Glomerular visceral epithelial cell (primary cell): ENCODE measurements around the gene TRAPPC1.

Experiments used
- DNase-seq: peaks from one replicate; pipeline ENCODE4 v3.0.0-alpha.2; 2016; ENCODE audit errors: extremely low spot score

Gene TRAPPC1

DNA sequence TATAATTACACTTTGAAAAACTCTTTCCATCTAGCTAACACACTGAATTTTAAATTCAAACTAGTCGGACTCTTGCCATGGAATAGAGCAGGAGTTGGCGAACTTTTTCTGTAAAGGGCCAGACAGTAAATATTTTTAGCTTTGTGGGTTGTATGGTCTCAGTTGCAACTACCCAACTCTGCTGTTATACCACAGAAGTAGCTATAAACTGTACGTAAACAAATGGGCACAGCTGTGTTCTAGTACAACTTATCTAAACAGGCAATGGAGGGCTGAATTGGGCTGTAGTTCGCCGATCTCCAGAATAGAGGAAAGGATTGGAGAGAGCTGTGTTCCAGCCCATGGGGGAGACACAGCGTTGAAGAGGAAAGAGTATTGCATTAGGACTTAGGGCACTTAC is 9.0 kb upstream of the TRAPPC1 start:
- no peak for DNase-seq

DNA sequence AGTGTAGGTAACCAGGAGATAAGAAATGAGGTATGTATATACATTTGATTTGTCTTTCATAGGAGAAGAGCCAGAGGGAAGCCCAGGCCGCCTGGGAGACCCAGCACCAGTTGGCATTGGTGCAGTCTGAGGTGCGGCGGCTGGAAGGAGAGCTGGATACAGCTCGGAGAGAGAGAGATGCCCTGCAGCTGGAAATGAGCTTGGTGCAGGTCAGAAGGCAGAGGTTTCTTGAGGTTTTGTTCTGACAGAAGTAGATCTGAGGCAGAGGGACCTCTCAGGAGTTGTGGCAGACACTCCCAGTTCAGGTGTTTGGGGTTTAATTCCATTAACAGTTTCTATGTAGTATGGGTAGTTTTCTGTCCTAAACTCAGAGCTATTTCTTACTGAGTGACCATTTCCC is 8.3 kb upstream of the TRAPPC1 start:
- no peak for DNase-seq

DNA sequence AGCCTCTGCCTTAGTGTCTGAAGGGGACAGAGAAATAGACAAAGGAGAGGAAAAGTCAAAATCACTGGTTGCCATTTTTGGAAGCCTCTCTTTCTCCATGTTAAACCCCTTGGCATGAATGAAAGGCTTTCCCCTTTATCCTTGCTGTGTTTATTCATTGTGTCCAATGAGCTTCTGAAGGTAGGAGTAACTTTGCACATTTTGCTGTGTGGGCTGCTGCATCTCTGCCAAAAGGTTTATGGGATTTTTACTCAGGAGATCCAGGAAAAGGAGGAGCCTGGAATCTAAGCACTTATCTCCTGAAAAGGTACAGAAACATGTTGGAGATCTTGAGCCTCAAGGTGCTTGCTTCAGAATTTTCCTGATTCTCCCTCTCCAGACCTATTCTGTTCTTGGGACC is 4.1 kb upstream of the TRAPPC1 start:
- no peak for DNase-seq

DNA sequence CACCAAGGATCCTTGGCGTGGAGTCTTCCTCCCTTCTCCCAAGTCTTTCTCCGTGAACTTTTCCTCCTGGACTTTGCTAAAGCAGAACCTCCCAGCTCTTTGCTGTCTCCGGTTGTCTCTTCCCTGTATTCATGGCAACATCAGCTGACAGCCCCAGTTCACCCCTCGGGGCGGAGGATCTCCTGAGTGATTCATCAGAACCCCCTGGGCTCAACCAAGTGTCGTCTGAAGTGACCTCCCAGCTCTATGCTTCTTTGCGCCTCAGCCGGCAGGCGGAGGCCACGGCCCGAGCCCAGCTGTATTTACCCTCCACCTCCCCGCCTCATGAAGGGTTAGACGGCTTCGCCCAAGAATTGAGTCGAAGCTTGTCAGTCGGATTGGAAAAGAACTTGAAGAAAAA is 1.2 kb upstream of the TRAPPC1 start:
- peak; percentile 77 for DNase-seq

DNA sequence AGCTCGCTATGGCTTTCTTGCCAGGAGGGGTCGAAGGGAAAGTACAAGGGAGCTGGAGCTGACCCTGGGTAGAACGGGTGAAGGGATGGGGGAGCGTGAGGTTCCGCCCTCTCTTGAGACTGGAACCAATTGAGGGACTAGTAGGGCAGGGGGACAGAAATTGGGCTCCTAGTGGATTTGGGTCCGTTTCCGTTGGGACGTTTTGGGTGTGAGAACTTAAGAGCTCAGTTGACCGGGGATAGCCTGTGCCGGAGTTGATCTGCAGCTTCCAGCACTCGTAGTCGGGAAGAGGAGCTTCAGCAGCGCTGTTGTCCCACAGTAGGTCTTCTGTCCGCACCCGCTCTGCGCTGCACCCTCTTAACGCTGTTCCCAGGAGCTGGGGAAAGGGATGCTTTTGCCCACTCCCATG is 741 bp upstream of the TRAPPC1 start:
- DNase-seq, result peak; percentile 20

DNA sequence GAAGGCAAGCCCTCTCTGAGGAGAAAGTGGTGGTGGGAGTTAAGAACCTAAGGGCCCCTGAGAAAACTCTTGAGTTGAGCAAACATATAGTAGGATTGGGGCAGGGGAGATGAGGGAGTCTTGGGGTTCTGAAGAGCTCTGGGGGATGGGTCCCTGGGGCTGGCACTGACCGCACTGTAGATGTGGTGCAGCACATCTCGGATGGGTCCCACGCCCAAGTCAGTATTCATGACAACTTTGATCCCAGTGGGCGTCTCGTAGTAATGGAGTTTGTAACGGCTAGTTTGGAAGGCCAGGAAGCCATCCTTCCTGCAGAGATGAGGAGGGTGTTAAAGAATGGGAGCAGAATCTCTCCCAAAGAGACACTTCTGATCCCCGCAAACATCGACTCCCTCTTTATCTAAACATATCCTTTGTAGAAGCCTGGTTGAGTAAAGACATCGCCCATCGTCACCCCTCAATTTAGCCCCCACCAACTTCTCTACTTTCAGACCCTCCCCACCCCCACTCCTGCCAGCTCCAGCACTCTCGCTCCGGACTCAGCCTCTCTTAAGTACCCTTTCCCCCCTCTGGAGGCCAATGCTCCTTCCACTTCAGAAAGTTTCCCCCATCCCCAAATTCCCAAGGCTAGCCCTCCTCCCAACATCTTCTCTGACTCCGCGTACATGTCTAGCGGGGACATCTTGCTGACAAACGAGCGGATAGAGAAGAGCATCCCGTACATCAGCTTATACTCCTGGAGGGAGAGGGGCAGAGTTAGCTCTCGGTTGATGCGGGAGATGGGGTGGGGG is 710 bp downstream of the TRAPPC1 start:
- no peak for DNase-seq

DNA sequence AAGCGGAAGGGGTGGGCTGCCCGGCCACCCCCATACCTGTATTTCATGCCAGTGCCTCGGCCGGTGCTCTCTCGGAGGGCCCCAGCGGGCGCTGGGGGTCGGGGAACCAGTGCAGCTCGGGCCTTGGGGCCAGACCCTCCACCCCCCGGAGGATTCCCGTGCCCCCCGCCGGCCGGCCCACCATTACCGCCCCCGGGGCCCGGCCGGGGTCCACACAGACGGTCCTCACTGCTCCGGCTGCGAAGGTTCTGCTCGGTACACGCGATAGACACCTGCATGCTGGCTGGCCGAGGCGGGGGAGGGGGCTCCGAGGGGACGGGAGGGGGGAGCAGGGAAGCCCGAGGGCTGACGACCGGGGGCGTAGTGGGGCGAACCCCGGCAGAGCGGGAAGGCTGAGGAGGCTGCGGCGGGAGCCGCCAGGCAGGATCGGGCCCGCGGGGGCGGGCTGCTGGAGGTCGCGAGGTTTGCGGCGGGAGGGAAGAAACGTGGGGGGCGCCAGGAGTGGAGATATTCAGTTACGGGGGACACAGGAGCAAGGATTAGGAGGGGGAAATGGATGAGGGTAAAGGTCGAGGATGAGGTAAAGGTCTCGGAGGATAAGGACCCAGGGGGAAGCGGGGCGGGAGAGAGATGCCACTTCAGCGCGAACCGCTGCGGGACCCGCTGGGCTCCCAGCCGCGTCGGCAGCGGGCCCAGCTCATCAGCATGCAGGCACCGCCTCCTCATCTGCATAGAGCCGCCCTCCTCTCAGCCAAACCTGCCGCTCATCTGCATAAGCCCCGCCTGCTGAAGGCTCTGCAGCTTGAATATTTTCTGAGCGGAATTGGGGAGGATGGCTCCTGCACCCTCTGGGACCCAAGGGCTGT is 2.4 kb downstream of the TRAPPC1 start, which contains the start of gene KCNAB3:
KCNAB3 (minus strand) TSS at position 699 of the 866 bp plus-strand sequence; CDS start at position 278, 421 bp downstream.
- DNase-seq, result no peak

DNA sequence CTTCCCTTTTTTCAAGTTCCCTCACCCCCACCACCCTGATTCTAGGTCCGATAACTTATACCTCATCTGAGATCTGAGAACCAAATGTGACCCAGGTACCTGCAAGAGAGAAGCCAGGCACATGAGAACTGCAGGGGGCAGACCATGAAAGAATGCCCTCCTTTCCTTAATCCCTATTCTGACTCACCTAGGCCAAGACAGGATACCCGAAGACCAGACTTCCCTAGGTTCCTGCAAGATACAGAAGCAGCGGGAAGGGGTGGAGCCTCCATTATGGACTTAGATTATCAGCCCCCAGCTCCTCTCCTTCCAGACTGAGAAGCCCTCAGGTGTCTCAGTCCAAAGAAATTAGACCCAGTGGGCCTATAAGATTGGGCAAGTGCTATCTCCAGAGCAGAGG is 4.2 kb downstream of the TRAPPC1 start:
- DNase-seq, result no peak

DNA sequence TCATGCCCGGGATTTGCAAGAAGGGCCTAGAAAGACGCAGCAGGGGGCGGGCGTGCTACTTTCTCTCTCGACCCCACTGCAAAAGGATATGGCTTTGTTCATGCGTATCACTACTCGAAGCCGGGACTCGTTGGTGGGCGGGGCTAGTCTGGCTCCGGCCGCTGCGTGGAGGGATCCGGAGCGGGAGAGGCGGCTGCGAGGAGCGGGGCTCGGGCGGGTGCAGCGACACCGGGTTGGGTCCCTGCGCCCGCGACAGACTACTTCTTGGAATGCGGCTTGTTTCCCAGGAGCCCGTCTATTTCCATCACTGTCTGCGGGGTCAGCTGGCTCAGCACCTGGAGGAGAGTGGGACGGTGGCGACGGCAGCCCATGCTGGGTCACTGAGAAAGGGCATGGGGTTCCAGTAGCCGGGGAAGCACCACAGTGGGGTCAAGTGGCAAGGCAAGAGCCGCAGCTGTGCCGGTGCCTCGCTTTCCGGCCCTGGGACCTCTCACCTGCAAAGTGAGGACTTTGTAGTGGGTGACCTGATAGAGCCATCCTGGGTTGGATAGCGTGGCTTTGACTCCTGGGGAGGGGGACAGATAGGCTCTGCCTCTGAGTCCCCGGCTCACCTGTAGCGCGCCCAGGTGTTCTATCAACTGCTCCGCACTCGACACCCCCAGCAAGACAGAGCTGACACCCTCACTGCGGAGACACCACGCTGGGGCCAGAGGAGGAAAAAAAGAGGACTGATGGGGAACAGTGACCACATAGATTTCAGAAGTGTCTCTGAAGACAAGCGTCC is 8.7 kb downstream of the TRAPPC1 start:
- DNase-seq, result no peak

DNA sequence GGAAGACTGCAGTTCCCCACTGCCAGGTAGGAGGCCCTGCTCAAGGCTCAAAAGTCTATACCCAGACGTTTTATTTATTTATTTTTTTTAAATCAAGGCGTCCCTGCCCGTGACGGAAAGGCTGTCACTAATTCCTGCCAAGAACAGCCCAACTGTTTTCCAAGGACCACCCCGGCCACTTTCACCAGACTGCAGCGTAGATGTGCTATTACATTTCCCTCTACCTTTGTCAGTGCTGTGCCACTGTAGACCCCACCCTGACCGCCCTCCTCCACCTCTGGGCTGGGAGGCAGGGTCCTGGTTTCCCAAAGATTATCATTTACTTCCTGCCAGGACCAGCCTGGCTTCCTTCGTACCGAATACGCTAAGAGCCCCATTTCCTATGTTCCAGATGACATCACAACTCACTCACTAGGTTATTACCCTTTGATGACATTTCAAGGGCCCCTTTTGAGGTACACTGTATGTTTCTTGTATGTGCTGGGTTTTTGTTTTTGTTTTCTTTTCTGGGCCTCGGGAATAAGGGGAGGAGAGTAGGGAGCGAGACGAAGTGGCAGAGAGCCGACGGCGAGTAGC is 9.4 kb downstream of the TRAPPC1 start:
- no peak for DNase-seq

DNA sequence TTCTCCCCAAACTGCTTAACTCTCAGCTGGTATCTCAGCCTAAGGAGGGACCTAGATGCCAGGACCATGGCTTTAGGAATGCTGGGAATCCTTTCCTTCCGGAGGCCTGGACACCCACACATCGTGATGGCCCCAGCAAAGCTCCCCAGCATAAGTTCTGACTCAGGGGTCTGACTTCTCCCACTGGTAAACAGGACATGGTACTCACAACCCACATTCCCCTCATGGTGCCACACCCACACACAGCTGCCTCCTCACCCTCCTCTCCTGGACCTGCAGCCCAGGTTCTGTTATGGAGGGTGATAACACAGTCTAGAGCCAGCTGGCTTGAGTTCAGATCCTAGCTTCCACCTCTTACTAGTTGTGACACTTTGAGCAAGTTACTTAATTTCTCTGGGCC is 14.9 kb downstream of the TRAPPC1 start:
- DNase-seq, result peak; percentile 8

DNA sequence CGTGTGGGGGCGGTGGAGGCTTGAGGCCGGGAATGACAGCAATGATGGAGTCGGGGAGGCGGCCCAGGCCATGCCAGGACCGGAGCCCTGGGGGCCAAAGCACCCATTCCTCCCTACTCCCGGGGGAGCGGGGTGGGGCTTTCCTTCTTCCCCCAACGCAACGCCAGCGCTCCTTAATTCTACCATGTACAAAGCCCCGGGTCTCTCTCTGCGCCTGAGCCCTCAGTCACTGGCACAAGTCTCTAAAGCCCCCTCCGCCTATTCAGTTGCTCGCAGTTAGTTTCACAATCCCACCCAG is 15.4 kb downstream of the TRAPPC1 start:
- no peak for DNase-seq

DNA sequence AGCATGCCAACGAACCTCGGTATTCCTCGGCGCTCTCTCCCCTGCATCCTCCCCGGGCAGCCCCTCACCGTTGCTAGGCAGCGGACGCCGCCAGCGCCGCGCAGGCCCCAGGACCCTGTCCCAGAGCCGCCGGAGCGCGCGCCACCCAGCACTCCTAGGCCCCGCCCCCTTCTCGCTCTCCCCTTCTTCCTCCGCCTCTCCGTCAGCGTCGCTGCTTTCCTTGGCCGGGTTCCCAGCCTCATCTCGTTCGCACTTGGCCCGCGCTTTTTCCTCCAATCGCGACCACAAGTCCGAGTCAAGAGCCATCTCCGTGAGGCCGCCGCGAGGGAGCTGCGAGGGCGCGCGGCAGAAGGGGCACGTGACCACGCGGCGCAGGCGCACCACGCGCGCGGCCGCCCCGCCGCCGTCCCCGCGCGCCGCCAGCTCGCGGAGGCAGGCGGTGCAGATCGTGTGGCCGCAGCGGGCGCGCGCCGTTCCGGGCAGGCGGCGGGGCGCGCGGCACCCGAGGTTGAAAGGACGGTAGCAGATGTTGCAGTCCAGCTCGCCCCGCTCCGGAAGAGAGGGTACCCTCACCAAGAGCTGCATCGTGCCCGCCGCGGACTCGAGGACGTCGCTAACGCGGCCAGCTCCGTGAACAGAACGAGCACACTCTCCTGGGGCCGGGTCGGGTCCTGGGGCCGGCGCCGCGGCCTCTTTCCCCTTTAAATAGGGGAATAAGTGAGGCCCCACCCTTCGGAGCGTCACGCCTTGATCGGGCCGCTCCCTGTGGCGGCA is 15.9 kb downstream of the TRAPPC1 start, which contains the start of gene RNF227:
RNF227 (minus strand) TSS at position 679 of the 774 bp plus-strand sequence; CDS start at position 585, 94 bp downstream.
- DNase-seq, result peak; percentile 95

DNA sequence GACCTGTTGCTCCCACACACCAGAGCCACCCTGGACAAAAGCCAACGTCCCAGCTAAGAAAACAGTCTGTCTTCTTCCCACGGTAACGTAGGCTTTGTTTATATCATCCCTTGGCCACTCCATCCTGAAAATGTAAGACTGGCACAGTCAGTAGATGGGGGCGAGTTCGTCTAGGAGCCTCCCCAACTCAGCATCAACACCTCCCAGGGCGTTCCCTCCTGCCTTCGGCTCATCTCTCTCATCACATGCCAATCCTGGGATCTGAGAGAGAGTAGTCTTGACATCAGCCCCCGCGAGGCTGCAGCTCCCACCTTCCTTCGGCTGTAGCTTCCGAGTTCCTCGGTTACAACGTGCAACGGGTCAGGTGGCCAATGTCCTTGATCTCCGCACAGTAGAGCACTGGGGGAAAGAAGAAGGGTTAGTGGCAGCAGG is 16.6 kb downstream of the TRAPPC1 start:
- DNase-seq, result peak; percentile 21

DNA sequence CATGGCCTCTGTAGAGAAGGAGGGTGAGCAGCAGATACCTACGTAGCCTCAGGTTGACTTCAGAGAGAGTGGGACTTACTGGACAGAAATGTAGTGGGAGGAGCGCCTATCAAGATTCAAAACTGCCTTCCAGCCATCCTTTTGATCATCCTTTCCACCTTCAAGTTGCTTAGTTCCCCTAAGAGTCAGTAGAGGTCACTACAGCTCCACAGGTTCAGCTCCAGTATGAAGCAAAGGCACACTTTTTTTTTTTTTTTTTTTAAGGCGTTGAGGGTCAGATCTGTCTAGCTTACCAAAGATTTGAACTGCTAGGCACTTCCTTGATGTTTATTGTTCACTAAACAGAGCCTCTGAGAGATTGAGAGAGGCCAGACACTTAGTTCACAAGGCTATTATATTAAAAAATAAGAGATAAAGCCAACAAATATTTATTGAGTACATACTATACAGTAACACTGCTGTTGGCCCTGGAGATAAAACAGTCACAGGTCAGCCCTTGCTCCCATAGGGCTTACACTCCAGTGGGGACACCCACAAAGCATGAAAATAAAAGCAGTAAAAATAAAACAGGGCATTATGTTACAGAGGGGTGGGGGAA is 18.7 kb downstream of the TRAPPC1 start:
- DNase-seq, result peak; percentile 78

DNA sequence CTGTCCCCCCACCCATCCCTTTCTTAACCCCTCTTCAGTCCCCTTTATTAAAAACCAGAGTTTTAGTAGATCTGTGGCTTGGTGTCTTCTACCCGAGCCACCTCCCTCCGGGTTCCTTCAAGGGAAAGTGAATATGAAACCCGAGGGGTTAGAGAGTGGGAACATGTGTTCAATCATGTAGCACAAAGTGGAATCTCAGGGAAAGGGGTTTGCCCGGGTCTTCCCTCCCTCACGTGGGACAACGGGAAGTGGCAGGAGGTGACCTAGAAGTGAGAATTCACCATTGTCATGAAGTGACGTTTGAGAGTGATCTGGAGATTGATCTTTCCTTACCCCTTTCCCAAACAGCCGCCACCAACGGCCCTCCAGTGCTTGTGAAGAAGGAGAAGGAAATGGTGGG is 20.6 kb downstream of the TRAPPC1 start:
- DNase-seq, result no peak

DNA sequence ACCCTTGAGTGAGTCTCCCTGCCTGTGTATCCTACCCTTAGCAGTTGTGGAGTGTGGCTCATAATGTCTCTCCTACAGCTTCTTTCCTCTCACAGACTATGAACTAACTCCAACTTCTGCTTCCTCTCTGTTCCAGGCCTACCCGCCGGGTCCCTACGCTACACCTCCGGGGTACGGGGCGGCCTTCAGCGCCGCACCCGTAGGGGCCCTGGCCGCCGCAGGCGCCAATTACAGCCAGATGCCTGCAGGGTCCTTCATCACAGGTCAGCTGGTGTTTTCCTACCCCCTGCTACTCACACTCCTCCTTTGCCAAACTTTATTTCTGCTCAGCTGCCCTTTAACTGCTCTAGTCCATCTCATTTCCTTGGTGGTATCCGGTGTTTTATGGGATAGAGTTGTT is 21.0 kb downstream of the TRAPPC1 start:
- DNase-seq, result no peak

DNA sequence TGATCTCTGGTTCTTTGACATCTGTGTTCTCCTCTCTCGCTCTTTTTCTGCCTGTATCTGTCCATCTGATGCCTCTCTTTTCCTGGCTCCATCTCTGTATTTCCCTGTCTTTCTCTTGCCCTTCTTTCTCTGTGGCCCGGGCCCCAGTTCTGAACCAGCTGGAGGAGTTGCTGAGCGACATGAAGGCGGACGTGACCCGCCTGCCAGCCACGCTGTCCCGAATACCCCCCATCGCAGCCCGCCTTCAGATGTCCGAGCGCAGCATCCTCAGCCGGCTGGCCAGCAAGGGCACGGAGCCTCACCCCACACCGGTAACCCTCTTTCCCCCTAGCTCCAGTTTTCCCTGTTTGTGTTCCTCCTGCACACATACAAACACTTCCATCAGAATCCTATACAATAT is 21.5 kb downstream of the TRAPPC1 start:
- no peak for DNase-seq

DNA sequence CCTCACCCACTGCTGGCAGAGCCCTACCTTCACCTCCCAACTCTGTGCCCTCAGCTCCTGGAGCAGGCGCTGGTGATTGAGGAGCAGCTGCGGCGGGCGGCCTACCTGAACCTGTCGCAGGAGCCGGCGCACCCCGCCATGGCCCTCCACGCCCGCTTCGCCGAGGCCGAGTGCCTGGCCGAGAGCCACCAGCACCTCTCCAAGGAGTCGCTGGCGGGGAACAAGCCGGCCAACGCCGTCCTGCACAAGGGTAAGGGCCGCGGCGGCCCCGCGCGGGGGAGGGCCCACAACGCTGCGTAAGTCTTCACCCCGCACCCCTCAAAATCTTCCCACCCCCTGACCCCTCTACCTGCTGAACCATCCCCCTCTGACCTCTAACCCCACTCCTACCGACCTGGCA is 22.7 kb downstream of the TRAPPC1 start:
- no peak for DNase-seq
